T-cell (primary cell): ENCODE data around the gene CTCFL. TPM values are rescaled to one million over a fixed set of nuclear protein-coding genes. Genes with fewer than 3 reads are reported as not detected.

Experiments
- ATAC-seq, 4 experiments: fragments of 200-7000 bp in 3 of 4; fragments of 150-1000 bp in 1 of 4; cut with Tn5 transposase; replicated peaks in 1 of 4; 1 replicate in 3 of 4; 2 replicates in 1 of 4; pipeline ENCODE4 v1.10.0; 2021; ENCODE audit warnings: moderate library complexity in 3 of 4, mild to moderate bottlenecking in 2 of 4, moderate number of reproducible peaks in 1 of 4
- CTCF ChIA-PET, 2 donors: fragments of 300-600 bp; sonication (Branson Sonifier 250); formaldehyde crosslinking; loops; one replicate each; lab custom pipeline; 2022; ENCODE audit warnings: antibody characterized with exemption in 2 of 2; lab: Charles Lee
- POLR2A ChIA-PET, 2 donors: fragments of 300-600 bp; sonication (Branson Sonifier 250); formaldehyde crosslinking; loops; one replicate each; lab custom pipeline; 2022; ENCODE audit warnings: antibody characterized with exemption in 2 of 2; lab: Charles Lee
- DNase-seq, 35 experiments: peaks; one replicate each; pipeline versions ENCODE4 v3.0.0 to v3.0.0-alpha.2; 2013 to 2023
- H3K27ac ChIP-seq: one replicate; pipeline ENCODE4 v1.5.1; 2013; ENCODE audit warnings: low read length
- H3K27me3 ChIP-seq, 2 experiments: replicated peaks in 1 of 2; 1 replicate in 1 of 2; 2 replicates in 1 of 2; pipeline versions ENCODE4 v1.6.1 to v1.7.0; 2013; ENCODE audit warnings: low read length in 1 of 2, mixed read lengths in 1 of 2; ENCODE audit not compliant: control insufficient read depth in 2 of 2, insufficient read depth in 2 of 2; ENCODE audit errors: extremely low read depth in 1 of 2
- H3K36me3 ChIP-seq, 2 donors: 1 replicate in 1 of 2; 2 replicates in 1 of 2; pipeline versions ENCODE4 v1.6.1 to v1.7.0; 2013; ENCODE audit warnings: low read length in 1 of 2; ENCODE audit not compliant: control insufficient read depth in 2 of 2, insufficient read depth in 1 of 2; ENCODE audit errors: extremely low read depth in 1 of 2
- H3K4me1 ChIP-seq, 2 experiments: 1 replicate in 1 of 2; 2 replicates in 1 of 2; pipeline versions ENCODE4 v1.6.1 to v1.7.0; 2013; ENCODE audit warnings: low read length in 2 of 2, mixed read lengths in 1 of 2; ENCODE audit not compliant: insufficient read depth in 2 of 2, control insufficient read depth in 1 of 2; ENCODE audit errors: extremely low read depth in 1 of 2
- H3K4me3 ChIP-seq, 2 donors: 1 replicate in 1 of 2; 2 replicates in 1 of 2; pipeline versions ENCODE4 v1.5.1 to v1.7.0; 2013; ENCODE audit warnings: mild to moderate bottlenecking in 2 of 2, low read length in 1 of 2, moderate library complexity in 1 of 2; ENCODE audit not compliant: control insufficient read depth in 1 of 2; ENCODE audit errors: extremely low read depth in 1 of 2
- H3K9me3 ChIP-seq: 2 replicates; pipeline ENCODE4 v1.7.0; 2013
- H3K27ac Mint-ChIP-seq, 2 donors: one replicate each; pipeline ENCODE4 v1.8.0; 2020 to 2021; ENCODE audit warnings: mild to moderate bottlenecking in 2 of 2, mixed read lengths in 2 of 2
- H3K27me3 Mint-ChIP-seq, 2 donors: one replicate each; pipeline ENCODE4 v1.8.0; 2021 to 2022; ENCODE audit warnings: mixed read lengths in 2 of 2
- H3K36me3 Mint-ChIP-seq: one replicate; pipeline ENCODE4 v1.8.0; 2021; ENCODE audit warnings: mixed read lengths
- H3K4me1 Mint-ChIP-seq, 3 donors: one replicate each; pipeline ENCODE4 v1.8.0; 2020 to 2022; ENCODE audit warnings: mixed read lengths in 3 of 3, mild to moderate bottlenecking in 1 of 3
- H3K4me3 Mint-ChIP-seq, 3 donors: one replicate each; pipeline ENCODE4 v1.8.0; 2020 to 2022; ENCODE audit warnings: mild to moderate bottlenecking in 3 of 3, mixed read lengths in 3 of 3, moderate library complexity in 3 of 3
- H3K9me3 Mint-ChIP-seq, 3 donors: one replicate each; pipeline ENCODE4 v1.8.0; 2020 to 2022; ENCODE audit warnings: mixed read lengths in 3 of 3
- WGBS: methylation state at CpG from one replicate; pipeline ENCODE4 v1.1.5; 2013; ENCODE audit warnings: missing lambda C conversion rate; ENCODE audit not compliant: insufficient coverage; 5-methylcytosine and 5-hydroxymethylcytosine counted together
- total RNA-seq, 35 experiments: library from RNA in 6 of 35; stranded (reverse) in 6 of 35; fragments of 120-200 nt in 1 of 35; gene quantifications; one replicate each; pipeline versions ENCODE4 v1.2.1 to v1.2.4 and lab custom pipeline; 2013 to 2026

The CTCFL gene
- total RNA-seq, 5 donors from 2014 or later (not counting 1 experiment from before 2014, with no cell fraction given) = 0.15 to 0.25 TPM; not detected in 3

DNA sequence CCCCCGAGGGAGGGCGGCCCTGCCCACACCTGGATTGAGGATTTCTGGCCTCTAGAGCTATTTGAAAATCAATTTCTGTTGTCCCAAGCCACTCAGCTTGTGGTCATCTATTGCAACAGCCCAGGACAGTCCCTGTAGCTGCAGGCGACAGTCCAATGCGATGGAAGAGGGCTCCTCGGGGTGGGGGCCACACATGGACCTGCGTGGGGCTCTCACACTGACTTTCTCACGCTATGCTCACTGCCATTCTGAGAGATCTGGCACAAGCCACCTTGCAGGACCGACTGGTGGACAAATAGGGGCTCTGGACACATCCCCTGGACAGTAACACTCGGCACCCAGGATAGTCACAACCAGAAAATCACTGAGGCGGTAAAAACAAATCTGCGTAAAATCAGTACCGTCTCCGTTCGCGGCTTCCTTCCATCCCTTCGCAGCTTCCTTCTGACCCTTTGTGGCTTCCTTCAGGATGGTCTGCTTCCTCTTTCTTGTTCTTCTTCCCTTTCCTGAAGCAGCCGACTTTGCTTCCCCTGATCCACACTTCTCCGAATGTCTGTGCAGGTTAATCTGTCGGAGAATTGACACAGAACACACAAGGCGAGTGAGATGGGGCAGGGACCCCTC lies 21.8 kb downstream of the CTCFL start:
- Mint-ChIP-seq H3K36me3 (no peaks in the 10 kb centered on the region), H3K9me3 (no peaks in the 10 kb centered on the region), H3K4me3 (no peak overlapping the region), H3K4me1 (peaks cover 6 to 7% (median 6%) of the 10 kb centered on the region in 3 donors), H3K27ac (no peak overlapping the region), H3K27me3 (peaks cover 37 to 45% of the 10 kb centered on the region in 2 donors)
- Histone ChIP-seq H3K27ac (no peak overlapping the region), H3K9me3 (no peaks in the 10 kb centered on the region), H3K4me1 (peaks cover 4 to 6% of the 10 kb centered on the region in 2 experiments), H3K4me3 (no peak overlapping the region), H3K36me3 (no peaks in the 10 kb centered on the region), H3K27me3 (peaks cover 3 to 47% of the 10 kb centered on the region in 2 experiments)
- no peak for DNase-seq
- ChIA-PET POLR2A (no interaction called here), CTCF (no interaction called here)
- ATAC-seq = no peak
- 36% methylated on average over 18 of the region's 20 CpGs for WGBS

DNA sequence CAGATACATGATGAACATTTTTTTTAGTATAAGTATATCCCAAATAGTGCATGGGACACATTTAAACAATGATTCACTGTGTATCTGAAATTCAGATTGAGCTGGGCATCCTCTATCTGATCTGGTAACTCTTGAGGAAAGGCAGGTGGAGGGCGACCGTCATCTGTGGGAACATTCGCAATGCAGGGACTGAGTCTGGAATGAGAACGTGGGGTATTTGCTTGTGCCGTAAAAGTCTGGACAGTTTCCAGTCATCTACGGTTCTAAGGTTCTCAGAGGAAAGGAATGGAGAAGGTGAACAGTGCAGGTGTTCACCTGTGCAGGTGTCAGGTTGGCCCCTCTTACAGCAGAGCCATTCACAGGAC lies 22.6 kb downstream of the CTCFL start:
- ATAC-seq (no peak), DNase-seq (no peak)
- peaks cover 3 to 47% of the 10 kb centered on the region in 2 experiments for H3K27me3 ChIP-seq
- 86% methylated on average over 5 of the region's 6 CpGs for WGBS
- no peaks in the 10 kb centered on the region for H3K9me3 ChIP-seq
- peaks cover 6 to 8% (median 7%) of the 10 kb centered on the region in 3 donors for H3K4me1 Mint-ChIP-seq
- peaks cover 36 to 47% of the 10 kb centered on the region in 2 donors for H3K27me3 Mint-ChIP-seq
- no peaks in the 10 kb centered on the region for H3K36me3 ChIP-seq
- H3K27ac Mint-ChIP-seq = no peak overlapping the region
- ChIA-PET POLR2A (interaction anchor here in 1 of 2 donors (0.5 kb wide), 1 partner anchor 93 kb away, joined by 3 read pairs; no protein-coding TSS in a partner anchor), CTCF (no interaction called here)
- H3K9me3 Mint-ChIP-seq = no peaks in the 10 kb centered on the region
- H3K4me3 ChIP-seq = no peak overlapping the region
- peaks cover 4 to 6% of the 10 kb centered on the region in 2 experiments for H3K4me1 ChIP-seq
- no peak overlapping the region for H3K4me3 Mint-ChIP-seq
- no peaks in the 10 kb centered on the region for H3K36me3 Mint-ChIP-seq
- no peak overlapping the region for H3K27ac ChIP-seq

- no peaks in the 10 kb centered on the region for H3K36me3 Mint-ChIP-seq
- H3K4me3 ChIP-seq = no peak overlapping the region
- ChIA-PET CTCF (no interaction called here), POLR2A (interaction anchor here in 1 of 2 donors (0.5 kb wide), 1 partner anchor 92 kb away, joined by 3 read pairs; no protein-coding TSS in a partner anchor)
- peaks cover 4 to 6% of the 10 kb centered on the region in 2 experiments for H3K4me1 ChIP-seq
- no peak overlapping the region for H3K27ac ChIP-seq
- H3K9me3 Mint-ChIP-seq = no peaks in the 10 kb centered on the region
- no peak overlapping the region for H3K4me3 Mint-ChIP-seq
- ATAC-seq (no peak), DNase-seq (no peak)
- H3K27me3 Mint-ChIP-seq = peaks cover 36 to 53% of the 10 kb centered on the region in 2 donors
- H3K27me3 ChIP-seq = peaks cover 3 to 47% of the 10 kb centered on the region in 2 experiments
- H3K4me1 Mint-ChIP-seq = peaks cover 6 to 8% (median 7%) of the 10 kb centered on the region in 3 donors
- H3K27ac Mint-ChIP-seq = no peak overlapping the region
- no peaks in the 10 kb centered on the region for H3K9me3 ChIP-seq
- WGBS = 78% methylated on average over 13 of the region's 17 CpGs
- H3K36me3 ChIP-seq = no peaks in the 10 kb centered on the region
Observed at GRCh38 chr20:57501461-57502335, 23.2 kb downstream of the CTCFL start.

DNA sequence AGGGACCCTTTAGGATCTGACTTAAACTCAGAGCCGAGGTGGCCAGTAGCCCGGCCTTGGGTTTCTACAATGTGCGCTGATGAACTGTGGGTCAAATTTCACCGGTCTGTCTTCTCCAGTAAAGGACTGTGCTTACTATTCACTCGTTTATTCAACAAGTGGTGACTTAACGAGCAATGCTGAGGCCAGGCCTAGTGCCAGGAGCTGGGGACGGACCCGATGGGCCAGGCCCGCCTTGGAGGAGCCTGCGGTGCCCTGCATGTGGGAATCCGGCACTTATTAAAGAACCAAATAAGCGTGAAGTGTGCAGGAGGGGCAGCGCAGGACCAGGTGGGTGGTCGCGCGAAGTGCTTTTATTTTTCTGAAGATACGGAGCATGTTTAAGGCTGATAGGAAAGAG lies 24.0 kb downstream of the CTCFL start:
- Mint-ChIP-seq H3K36me3 (no peaks in the 10 kb centered on the region), H3K27me3 (peaks cover 36 to 58% of the 10 kb centered on the region in 2 donors), H3K27ac (no peak overlapping the region), H3K4me1 (peaks cover 6 to 8% (median 7%) of the 10 kb centered on the region in 3 donors), H3K4me3 (no peak overlapping the region), H3K9me3 (no peaks in the 10 kb centered on the region)
- Histone ChIP-seq H3K9me3 (no peaks in the 10 kb centered on the region), H3K36me3 (no peaks in the 10 kb centered on the region), H3K27ac (no peak overlapping the region), H3K4me3 (no peak overlapping the region), H3K27me3 (peaks cover 3 to 49% of the 10 kb centered on the region in 2 experiments), H3K4me1 (peaks cover 4 to 6% of the 10 kb centered on the region in 2 experiments)
- no peak for DNase-seq
- POLR2A ChIA-PET = no interaction called here
- WGBS = 89% methylated on average over 17 of the region's 17 CpGs
- ATAC-seq = no peak
- CTCF ChIA-PET = no interaction called here

DNA sequence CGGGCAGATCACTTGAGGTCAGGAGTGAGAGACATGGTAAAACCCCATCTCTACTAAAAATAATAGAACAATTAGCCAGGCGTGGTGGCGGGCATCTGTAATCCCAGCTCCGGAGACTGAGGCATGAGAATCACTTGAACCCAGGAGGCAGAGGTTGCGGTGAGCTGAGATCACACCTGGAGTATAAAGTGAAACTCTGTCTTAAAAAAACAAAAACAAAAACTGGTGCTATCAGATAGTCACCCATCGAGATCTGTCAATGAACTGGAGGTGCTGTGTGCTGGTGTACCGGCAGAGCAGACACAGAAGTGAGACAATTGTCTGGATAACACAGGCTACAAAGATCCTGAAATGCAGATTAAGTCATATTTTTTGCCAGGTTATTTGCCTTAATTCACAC lies 24.7 kb downstream of the CTCFL start:
- H3K4me1 ChIP-seq = peaks cover 4 to 6% of the 10 kb centered on the region in 2 experiments
- peaks cover 3 to 54% of the 10 kb centered on the region in 2 experiments for H3K27me3 ChIP-seq
- H3K36me3 ChIP-seq = no peaks in the 10 kb centered on the region
- ChIA-PET POLR2A (no interaction called here), CTCF (no interaction called here)
- WGBS = 63% methylated on average over 6 of the region's 7 CpGs
- Mint-ChIP-seq H3K4me1 (peaks cover 7 to 8% (median 8%) of the 10 kb centered on the region in 3 donors), H3K9me3 (no peaks in the 10 kb centered on the region), H3K36me3 (no peaks in the 10 kb centered on the region), H3K4me3 (no peak overlapping the region), H3K27me3 (peaks cover 32 to 57% of the 10 kb centered on the region in 2 donors), H3K27ac (no peak overlapping the region)
- no peak overlapping the region for H3K4me3 ChIP-seq
- no peaks in the 10 kb centered on the region for H3K9me3 ChIP-seq
- ATAC-seq = no peak
- H3K27ac ChIP-seq = no peak overlapping the region
- no peak for DNase-seq

DNA sequence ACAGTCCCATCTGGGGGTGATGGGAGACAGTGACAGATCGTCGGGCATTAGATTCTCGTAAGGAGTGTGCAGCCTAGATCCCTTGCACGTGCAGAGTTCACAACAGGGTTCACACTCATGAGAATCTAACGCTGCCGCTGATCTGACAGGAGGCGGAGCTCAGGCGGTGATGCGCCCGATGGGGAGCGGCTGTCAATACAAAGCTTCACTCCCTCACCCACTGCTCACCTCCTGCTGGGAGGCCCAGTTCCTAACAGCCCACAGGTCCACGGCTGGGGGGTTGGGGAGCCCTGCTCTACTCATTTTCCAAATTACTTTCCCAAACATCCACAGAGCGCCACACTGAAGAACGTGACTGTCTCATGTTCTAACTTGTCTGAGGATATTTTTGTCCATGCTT lies 25.3 kb downstream of the CTCFL start:
- Mint-ChIP-seq H3K27ac (peak overlapping the region in 1 of 2 donors; percentile 44), H3K4me3 (no peak overlapping the region), H3K27me3 (peaks cover 30 to 57% of the 10 kb centered on the region in 2 donors), H3K4me1 (peaks cover 12 to 13% (median 13%) of the 10 kb centered on the region in 3 donors), H3K36me3 (no peaks in the 10 kb centered on the region), H3K9me3 (no peaks in the 10 kb centered on the region)
- peaks cover 3 to 54% of the 10 kb centered on the region in 2 experiments for H3K27me3 ChIP-seq
- H3K9me3 ChIP-seq = no peaks in the 10 kb centered on the region
- 58% methylated on average over 6 of the region's 14 CpGs for WGBS
- no peak overlapping the region for H3K27ac ChIP-seq
- no peak overlapping the region for H3K4me3 ChIP-seq
- ChIA-PET POLR2A (no interaction called here), CTCF (interaction anchor here in 1 of 2 donors (1.0 kb wide), 1 partner anchor 123 kb away, joined by 3 read pairs; no protein-coding TSS in a partner anchor)
- H3K36me3 ChIP-seq = no peaks in the 10 kb centered on the region
- ATAC-seq = no peak
- DNase-seq = no peak
- peaks cover 4 to 6% of the 10 kb centered on the region in 2 experiments for H3K4me1 ChIP-seq
